CD4-positive, alpha-beta T cell (primary cell): ENCODE results near the gene SPRED2. TPM values are rescaled to one million over a fixed set of nuclear protein-coding genes. Genes with fewer than 3 reads are reported as not detected.
A peak's percentile ranks its signal among the peaks of the same experiment; 100 is the strongest.

Experiments used
- ATAC-seq: fragments of 200-7000 bp; cut with Tn5 transposase; one replicate; pipeline ENCODE4 v1.10.0; 2022; ENCODE audit warnings: mild to moderate bottlenecking; ENCODE audit not compliant: poor library complexity
- CTCF ChIA-PET: fragments of 350-600 bp; sonication (Branson Sonifier 250); formaldehyde crosslinking; loops from one replicate; lab custom pipeline; 2021; ENCODE audit warnings: antibody characterized with exemption, inconsistent platforms; lab: Charles Lee
- POLR2A ChIA-PET: fragments of 350-600 bp; sonication (Branson Sonifier 250); formaldehyde crosslinking; loops from one replicate; lab custom pipeline; 2021; ENCODE audit warnings: antibody characterized with exemption, inconsistent platforms; lab: Charles Lee
- DNase-seq, 14 experiments: peaks; one replicate each; pipeline ENCODE4 v3.0.0-alpha.2; 2013 to 2020; ENCODE audit warnings: mixed read lengths in 2 of 14
- H3K27ac ChIP-seq, 2 donors: one replicate each; pipeline versions ENCODE4 v1.5.1 to v1.7.0; 2013; ENCODE audit warnings: low read length in 2 of 2, low read depth in 1 of 2, mild to moderate bottlenecking in 1 of 2
- H3K27me3 ChIP-seq, 2 experiments: 1 replicate in 1 of 2; 2 replicates in 1 of 2; pipeline versions ENCODE4 v1.6.1 to v1.7.0; 2013; ENCODE audit warnings: low read length in 2 of 2, control low read depth in 1 of 2, mild to moderate bottlenecking in 1 of 2, moderate library complexity in 1 of 2; ENCODE audit not compliant: insufficient read depth in 2 of 2, control insufficient read depth in 1 of 2
- H3K36me3 ChIP-seq: one replicate; pipeline ENCODE4 v1.6.1; 2013; ENCODE audit warnings: low read length, control low read depth; ENCODE audit not compliant: insufficient read depth
- H3K4me1 ChIP-seq: one replicate; pipeline ENCODE4 v1.6.1; 2013; ENCODE audit warnings: low read length, control low read depth; ENCODE audit not compliant: insufficient read depth
- H3K4me3 ChIP-seq: one replicate; pipeline ENCODE4 v1.5.1; 2013; ENCODE audit warnings: mild to moderate bottlenecking, low read length, moderate library complexity
- H3K9me3 ChIP-seq, 2 experiments: 1 replicate in 1 of 2; 2 replicates in 1 of 2; pipeline versions ENCODE4 v1.6.1 to v1.7.0; 2013; ENCODE audit warnings: low read length in 2 of 2, mild to moderate bottlenecking in 2 of 2, control low read depth in 1 of 2, moderate library complexity in 1 of 2; ENCODE audit not compliant: control insufficient read depth in 1 of 2, insufficient read depth in 1 of 2
- H3K27ac Mint-ChIP-seq: one replicate; pipeline ENCODE4 v1.8.0; 2020; ENCODE audit warnings: mixed read lengths
- H3K27me3 Mint-ChIP-seq: one replicate; pipeline ENCODE4 v1.8.0; 2021; ENCODE audit warnings: mixed read lengths
- H3K36me3 Mint-ChIP-seq: one replicate; pipeline ENCODE4 v1.8.0; 2021; ENCODE audit warnings: low read depth, mixed read lengths
- H3K4me1 Mint-ChIP-seq: one replicate; pipeline ENCODE4 v1.8.0; 2021; ENCODE audit warnings: low read depth, mixed read lengths
- H3K4me3 Mint-ChIP-seq: one replicate; pipeline ENCODE4 v1.8.0; 2020; ENCODE audit warnings: mild to moderate bottlenecking, mixed read lengths
- H3K9me3 Mint-ChIP-seq: one replicate; pipeline ENCODE4 v1.8.0; 2020; ENCODE audit warnings: mixed read lengths
- intact Hi-C, 2 experiments: fragments of 100-400 bp; cut with DNase I in 1 of 2; cut with micrococcal nuclease in 1 of 2; formaldehyde crosslinking; loops; one replicate each; pipeline versions ENCODE4 v1.15.1 to v1.9.0; 2023 to 2025; cut with DNase I, micrococcal nuclease
- total RNA-seq, 174 experiments: library from RNA in 2 of 174; stranded (reverse) in 2 of 174; gene quantifications; one replicate each; pipeline ENCODE4 v1.2.3 and lab custom pipeline; 2021 to 2026
- TF ChIP-seq, protein P1 (sequence below): fragments of 200-600 bp; IDR thresholded peaks from one replicate; pipeline ENCODE4 v1.8.0; 2022; ENCODE audit warnings: antibody characterized with exemption, mild to moderate bottlenecking

Gene SPRED2
- total RNA-seq, 2 experiments from 2014 or later, result 2.5 to 2.8 TPM

DNA sequence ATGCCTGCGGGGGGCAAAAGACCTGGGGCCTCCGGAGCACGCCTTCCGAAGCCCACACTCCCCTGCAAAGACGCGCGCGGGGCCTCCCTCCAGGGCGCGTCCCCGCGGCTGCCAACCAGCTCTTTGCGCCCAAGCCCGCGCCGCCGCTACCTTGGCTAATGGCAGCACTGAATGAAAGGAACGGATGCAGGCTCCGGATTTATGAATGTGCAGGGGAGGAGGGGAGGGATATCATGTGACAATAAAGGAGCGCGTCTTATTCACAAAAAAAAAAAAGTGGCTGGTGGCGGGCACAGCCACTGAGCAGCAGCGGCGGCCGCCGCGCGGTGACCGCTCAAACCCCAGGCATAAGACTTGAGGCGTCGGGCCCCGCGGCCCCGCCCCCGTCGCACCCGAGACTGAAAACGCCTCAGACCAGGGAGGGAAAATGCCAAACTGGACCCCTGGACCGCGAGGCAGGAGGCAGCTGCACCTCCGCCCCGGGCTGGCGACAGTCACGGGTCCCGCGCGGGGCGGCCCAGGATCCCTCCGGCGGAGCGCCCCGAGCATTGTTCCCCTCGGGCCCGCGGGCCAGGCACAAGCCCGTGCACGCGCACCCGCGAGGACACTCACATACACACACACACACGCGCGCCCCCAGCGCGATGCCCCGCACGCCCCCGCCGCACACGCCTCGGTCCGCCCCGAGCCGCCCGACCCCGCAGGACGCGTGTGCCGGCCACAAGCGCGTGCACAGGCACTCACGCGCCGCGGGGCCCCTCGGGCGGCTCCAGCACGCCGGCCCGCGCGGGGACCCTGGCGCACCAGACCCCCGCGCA lies 1.6 kb downstream of the SPRED2 start:
- Histone ChIP-seq H3K27ac (no peak overlapping the region), H3K4me1 (peaks cover 38% of the 10 kb centered on the region), H3K9me3 (no peaks in the 10 kb centered on the region), H3K27me3 (peaks cover 17 to 19% of the 10 kb centered on the region in 2 experiments), H3K4me3 (peak overlapping the region; percentile 75), H3K36me3 (no peaks in the 10 kb centered on the region)
- TF ChIP-seq, protein P1, sequence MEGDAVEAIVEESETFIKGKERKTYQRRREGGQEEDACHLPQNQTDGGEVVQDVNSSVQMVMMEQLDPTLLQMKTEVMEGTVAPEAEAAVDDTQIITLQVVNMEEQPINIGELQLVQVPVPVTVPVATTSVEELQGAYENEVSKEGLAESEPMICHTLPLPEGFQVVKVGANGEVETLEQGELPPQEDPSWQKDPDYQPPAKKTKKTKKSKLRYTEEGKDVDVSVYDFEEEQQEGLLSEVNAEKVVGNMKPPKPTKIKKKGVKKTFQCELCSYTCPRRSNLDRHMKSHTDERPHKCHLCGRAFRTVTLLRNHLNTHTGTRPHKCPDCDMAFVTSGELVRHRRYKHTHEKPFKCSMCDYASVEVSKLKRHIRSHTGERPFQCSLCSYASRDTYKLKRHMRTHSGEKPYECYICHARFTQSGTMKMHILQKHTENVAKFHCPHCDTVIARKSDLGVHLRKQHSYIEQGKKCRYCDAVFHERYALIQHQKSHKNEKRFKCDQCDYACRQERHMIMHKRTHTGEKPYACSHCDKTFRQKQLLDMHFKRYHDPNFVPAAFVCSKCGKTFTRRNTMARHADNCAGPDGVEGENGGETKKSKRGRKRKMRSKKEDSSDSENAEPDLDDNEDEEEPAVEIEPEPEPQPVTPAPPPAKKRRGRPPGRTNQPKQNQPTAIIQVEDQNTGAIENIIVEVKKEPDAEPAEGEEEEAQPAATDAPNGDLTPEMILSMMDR, result no peak
- H3K4me3 Mint-ChIP-seq, result peak overlapping the region; percentile 96
- peak; percentile 69 for ATAC-seq
- H3K9me3 Mint-ChIP-seq, result no peaks in the 10 kb centered on the region
- peaks cover 15% of the 10 kb centered on the region for H3K36me3 Mint-ChIP-seq
- peak; percentile 37 to 86 (median 62) for DNase-seq
- ChIA-PET CTCF (interaction anchor here (1.0 kb wide), 1 partner anchor 23 kb away, joined by 3 read pairs; no protein-coding TSS in a partner anchor), POLR2A (interaction anchor here (1.3 to 1.6 kb wide), 2 partner anchors 48 to 204 kb away, joined by 5 to 7 read pairs; partner anchors contain the start of gene ACTR2)
- peaks cover 12% of the 10 kb centered on the region for H3K4me1 Mint-ChIP-seq
- peak overlapping the region; percentile 64 for H3K27ac Mint-ChIP-seq
- intact Hi-C loops, result loop anchor here (2.0 to 10.0 kb wide), 4 partner anchors 130 to 1586 kb away; partner anchors contain the start of genes ACTR2 (in 1 of the 2) and UGP2 (in 1 of the 2)
- H3K27me3 Mint-ChIP-seq, result peaks cover 41% of the 10 kb centered on the region

DNA sequence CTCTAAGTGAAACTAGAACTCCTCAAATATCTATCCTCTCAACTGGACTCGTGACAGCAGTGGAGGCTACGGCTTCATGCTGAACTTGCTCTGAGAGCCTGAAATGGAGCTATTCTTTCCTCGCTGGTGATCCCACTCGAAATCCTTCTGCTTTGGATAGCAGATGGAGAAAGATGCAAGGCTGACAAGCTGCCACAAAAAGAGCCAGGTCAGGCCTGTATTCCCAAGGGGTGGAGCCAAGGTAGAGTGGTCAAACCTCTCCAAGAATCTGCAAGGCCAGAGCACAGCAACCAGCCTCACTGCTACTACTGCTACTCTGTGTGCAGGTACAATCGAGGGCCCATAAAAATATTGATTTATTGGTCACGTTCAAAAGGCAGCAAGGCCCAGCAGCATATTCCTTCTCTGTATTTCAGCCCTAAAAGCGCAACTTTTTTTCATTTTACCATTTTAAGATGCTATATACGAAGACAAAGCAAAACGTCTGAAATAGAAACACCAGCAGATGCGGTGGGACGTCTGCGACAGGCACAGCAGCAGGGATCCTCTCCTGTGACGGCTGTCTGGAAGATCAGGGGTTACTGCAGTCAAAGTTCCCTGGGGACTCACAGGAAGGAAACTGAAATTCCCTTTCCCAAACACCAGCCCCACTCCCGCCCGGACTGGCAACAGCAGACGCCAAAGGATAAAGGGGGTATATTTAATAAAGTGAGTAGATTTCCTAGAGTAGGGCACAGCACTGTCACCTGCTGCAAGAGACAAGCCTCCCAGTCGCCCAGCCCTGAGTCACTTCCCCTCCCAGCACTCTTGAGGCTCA lies 2.4 kb downstream of the SPRED2 start:
- ChIA-PET POLR2A (interaction anchor here (1.3 to 1.6 kb wide), 2 partner anchors 47 to 203 kb away, joined by 5 to 7 read pairs; partner anchors contain the start of gene ACTR2), CTCF (no interaction called here)
- Mint-ChIP-seq H3K4me1 (peaks cover 7% of the 10 kb centered on the region), H3K27me3 (peaks cover 35% of the 10 kb centered on the region), H3K4me3 (peak overlapping the region; percentile 96), H3K36me3 (peaks cover 15% of the 10 kb centered on the region), H3K27ac (peak overlapping the region; percentile 64), H3K9me3 (no peaks in the 10 kb centered on the region)
- Histone ChIP-seq H3K27ac (no peak overlapping the region), H3K27me3 (peaks cover 9 to 10% of the 10 kb centered on the region in 2 experiments), H3K9me3 (no peaks in the 10 kb centered on the region), H3K4me1 (peaks cover 29% of the 10 kb centered on the region), H3K36me3 (no peaks in the 10 kb centered on the region), H3K4me3 (peak overlapping the region; percentile 75)
- TF ChIP-seq, protein P1, result no peak
- DNase-seq (no peak), ATAC-seq (peak; percentile 45)
- intact Hi-C loops, result loop anchor here (2.0 to 10.0 kb wide), 5 partner anchors 129 to 1585 kb away; partner anchors contain the start of genes ACTR2 (in 1 of the 2) and UGP2 (in 1 of the 2)

DNA sequence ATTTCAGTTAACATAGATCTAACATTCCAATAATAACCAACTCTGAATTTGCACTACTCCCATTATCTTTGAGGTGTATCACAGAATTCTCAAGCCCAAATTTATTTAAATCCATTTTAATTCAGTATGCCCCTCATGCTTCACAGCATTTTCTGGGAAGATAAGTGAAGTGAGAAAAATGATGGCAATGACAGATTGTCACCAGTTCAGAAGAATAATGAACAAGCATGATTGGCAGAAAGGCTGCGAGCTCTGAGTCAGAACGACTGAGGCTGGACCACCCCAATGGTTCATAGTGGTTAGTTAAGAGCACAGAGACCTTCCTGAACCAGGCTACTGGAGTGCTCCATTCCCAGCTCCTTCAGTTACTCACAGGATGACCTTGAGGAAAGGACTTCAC lies 4.9 kb downstream of the SPRED2 start:
- Histone ChIP-seq H3K27me3 (peaks cover 0 to 5% of the 10 kb centered on the region in 2 experiments), H3K36me3 (no peaks in the 10 kb centered on the region), H3K27ac (no peak overlapping the region), H3K4me3 (no peak overlapping the region), H3K9me3 (no peaks in the 10 kb centered on the region), H3K4me1 (peaks cover 18% of the 10 kb centered on the region)
- TF ChIP-seq, protein P1, result no peak
- peaks cover 2% of the 10 kb centered on the region for H3K4me1 Mint-ChIP-seq
- H3K27ac Mint-ChIP-seq, result no peak overlapping the region
- peaks cover 13% of the 10 kb centered on the region for H3K27me3 Mint-ChIP-seq
- intact Hi-C loops, result loop anchor here in 1 of 2 experiments (5.0 kb wide), 1 partner anchor 365 kb away; no protein-coding TSS in a partner anchor
- DNase-seq (no peak), ATAC-seq (no peak)
- no peaks in the 10 kb centered on the region for H3K9me3 Mint-ChIP-seq
- ChIA-PET POLR2A (no interaction called here), CTCF (no interaction called here)
- peaks cover 9% of the 10 kb centered on the region for H3K36me3 Mint-ChIP-seq
- H3K4me3 Mint-ChIP-seq, result no peak overlapping the region
